Stimulated activated CD8-positive, alpha-beta memory T cell treated with anti-CD3 and anti-CD28 coated beads, Interleukin-15, amount 100 ng/mL, for 48 hours (primary cell): ENCODE results near the gene CFAP299.
"Not testable (repeated sequence)": the region's sequence is repeated elsewhere in the genome, so short reads cannot be mapped to it uniquely, and the experiment has no call there.

ENCODE experiments used
- DNase-seq, 2 donors: peaks; one replicate each; pipeline ENCODE4 v3.0.0-alpha.2; 2020; ENCODE audit warnings: low read depth in 2 of 2

Gene CFAP299

GRCh38 chr4:80388284-80388607, 52.7 kb downstream of the CFAP299 start:
- no peak for DNase-seq

GRCh38 chr4:80390178-80390577, 54.6 kb downstream of the CFAP299 start:
- DNase-seq, result no peak

- DNase-seq, result no peak
Measured at GRCh38 chr4:80393246-80393969, 57.9 kb downstream of the CFAP299 start.

DNA sequence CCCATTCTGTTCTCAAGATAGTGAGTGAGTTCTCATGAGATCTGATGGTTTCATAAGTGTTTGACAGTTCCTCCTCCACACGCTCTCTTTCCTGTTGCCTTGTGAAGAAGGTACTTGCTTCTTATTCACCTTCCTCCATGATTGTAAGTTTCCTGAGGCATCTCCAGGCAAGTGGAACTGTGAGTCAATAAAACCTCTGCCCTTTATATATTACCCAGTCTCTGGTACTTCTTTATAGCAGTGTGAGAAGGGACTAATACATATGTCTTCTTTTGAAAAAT, 58.4 kb downstream of the CFAP299 start:
- no peak for DNase-seq

- no peak for DNase-seq
Measured at GRCh38 chr4:80407246-80407645, 71.7 kb downstream of the CFAP299 start.

DNA sequence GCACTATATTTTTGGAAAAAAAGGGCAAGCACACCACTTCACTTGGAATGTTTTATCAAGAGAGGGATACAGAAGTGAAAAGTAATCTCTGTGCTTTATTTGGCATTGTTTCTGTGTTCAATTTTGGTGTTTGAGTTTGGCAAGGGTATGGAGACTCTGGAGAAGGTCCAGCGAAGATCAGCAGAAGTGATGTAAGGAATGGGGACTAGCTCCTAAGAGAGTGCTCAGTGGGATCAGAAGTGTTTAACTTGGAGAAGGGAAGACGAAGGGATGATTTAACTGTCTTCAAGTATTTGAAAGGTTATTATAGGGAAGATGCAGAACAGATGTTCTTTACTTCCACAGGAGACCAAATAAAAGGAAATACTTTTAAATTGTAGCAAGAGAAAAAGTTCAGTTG, 74.3 kb downstream of the CFAP299 start:
- no peak for DNase-seq

- DNase-seq, result no peak
Measured at GRCh38 chr4:80412322-80412721, 76.8 kb downstream of the CFAP299 start.

DNA sequence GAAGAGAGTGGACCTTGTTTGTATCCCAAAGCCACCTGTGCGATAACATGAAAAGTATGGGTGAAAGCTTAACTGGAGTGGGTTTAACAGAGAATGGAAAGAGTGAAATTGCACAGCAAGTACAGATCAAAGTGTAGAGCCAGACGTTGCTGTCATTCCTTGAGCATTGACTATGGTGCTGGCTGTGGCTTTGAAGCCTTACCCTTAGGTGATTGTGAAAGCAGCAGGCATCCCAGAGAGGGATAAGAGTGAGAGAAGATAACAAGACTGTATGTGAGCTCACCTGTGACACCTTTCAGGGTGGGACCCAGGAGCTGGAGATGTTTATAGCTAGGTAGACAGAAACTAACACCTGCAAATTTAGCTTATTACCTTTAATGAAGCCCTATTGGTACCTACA, 77.6 kb downstream of the CFAP299 start:
- DNase-seq, result no peak

GRCh38 chr4:80417019-80417418, 81.5 kb downstream of the CFAP299 start:
- DNase-seq, result no peak

DNA sequence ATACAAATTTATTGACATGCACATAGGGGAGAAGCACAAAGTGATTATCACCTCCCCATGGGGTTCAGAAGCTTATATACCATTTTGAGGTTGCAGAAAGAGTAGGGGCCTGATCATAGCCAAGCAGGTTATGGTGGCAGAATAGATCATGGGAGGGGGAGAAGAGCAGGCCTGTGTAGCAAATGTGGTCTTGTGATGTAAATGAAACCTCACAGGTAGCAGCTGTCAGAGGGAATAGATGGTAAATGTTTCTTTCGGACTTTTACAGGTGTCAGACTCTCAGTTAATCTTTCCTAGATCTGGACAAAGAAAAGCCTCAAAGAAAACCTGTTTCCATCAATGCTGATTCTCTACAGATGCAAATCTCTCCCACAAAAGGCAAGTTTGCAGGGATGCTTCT, 84.4 kb downstream of the CFAP299 start:
- no peak for DNase-seq

- DNase-seq, result no peak
Measured at GRCh38 chr4:80420638-80421037, 85.1 kb downstream of the CFAP299 start.

- no peak for DNase-seq
Measured at GRCh38 chr4:80422727-80423404, 87.3 kb downstream of the CFAP299 start.

- no peak for DNase-seq
Measured at GRCh38 chr4:80423553-80424224, 88.2 kb downstream of the CFAP299 start.

DNA sequence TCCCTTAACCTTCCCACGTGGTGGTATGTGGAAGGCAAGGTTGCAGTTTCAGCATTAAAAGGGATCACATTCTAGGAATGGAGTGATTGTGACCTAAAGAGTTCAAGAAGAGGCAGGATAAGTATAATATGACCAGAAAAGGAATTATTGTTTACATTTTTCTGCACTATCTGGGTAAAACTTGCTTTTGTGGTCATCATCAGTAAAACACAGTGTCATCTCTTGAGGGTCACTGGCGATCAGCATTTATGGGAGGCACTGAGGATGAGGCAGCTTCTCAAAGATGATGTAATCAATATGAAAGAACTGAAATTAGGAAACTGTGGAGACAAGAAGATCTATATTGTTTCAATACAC, 88.7 kb downstream of the CFAP299 start:
- DNase-seq, result no peak

GRCh38 chr4:80425124-80426100, 89.9 kb downstream of the CFAP299 start:
- no peak for DNase-seq

GRCh38 chr4:80431203-80431965, 95.9 kb downstream of the CFAP299 start:
- DNase-seq, result no peak

GRCh38 chr4:80434238-80434637, 98.7 kb downstream of the CFAP299 start:
- no peak for DNase-seq

- DNase-seq, result no peak
Measured at GRCh38 chr4:80438016-80438415, 102.5 kb downstream of the CFAP299 start.

GRCh38 chr4:80439294-80440061, 103.9 kb downstream of the CFAP299 start:
- DNase-seq, result not testable (repeated sequence)

DNA sequence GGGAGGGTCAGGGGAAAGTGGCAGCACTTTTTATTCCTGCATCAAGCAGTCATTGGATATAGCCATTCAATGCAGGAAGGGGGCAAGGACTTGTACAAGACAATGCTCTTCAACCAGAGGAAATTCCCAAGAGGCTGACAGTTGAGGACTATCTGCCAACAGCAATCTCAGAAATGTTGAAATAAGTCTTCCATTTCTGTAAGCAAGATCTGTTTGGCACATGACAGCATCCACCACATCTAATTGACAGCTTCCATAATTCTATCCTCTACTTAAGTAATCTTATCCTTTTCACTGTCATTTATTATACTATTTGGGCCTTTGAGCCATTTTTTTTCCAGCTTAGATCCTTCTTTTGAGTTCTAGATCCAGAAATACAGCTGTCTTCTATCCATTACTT, 110.7 kb downstream of the CFAP299 start:
- no peak for DNase-seq

GRCh38 chr4:80446664-80447063, 111.1 kb downstream of the CFAP299 start:
- DNase-seq, result no peak
